ENCODE data around the gene GGT6.

Gene GGT6

DNA sequence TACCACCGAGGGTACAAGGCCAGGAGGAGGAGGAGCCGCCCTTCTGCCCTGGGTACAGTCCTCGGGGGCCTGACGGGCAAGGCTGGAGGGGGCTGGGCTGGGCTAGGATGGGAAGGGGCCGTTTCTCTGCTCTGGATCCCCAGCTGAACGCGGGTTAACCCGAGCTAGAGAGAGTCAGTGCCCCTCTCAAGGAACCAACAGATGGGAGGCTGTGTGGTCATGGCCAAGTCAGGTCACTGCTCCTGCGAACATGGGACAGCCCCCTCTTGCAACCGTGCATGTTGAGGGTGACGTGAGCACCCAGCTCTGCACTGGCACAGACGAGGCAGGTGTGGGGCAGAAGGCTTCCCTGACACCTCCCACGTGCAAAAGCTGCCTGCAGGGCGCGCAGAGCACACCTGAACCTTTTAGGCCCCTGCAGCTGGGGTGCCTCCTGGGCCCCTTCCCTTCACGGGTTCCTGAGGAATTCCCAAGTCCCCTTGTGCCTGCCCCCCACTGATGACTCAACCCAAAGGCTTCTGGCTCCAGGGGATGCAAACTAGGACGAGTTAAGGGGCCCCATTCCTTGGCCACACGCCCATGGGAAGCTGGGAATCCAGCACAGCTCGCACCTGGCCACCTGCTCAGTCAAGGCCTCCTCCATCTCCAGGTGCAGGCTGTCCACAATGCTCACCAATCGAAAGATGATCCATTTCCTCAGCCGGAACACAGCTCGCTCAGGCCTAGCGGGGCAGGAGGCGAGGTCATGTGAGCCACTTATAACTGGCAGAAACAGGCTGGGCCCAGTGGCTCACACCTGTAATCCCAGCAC, 11.5 kb downstream of the GGT6 start:
- H3K27me3 ChIP-seq (ENCODE audit: low read depth), result no peaks in the 10 kb centered on the region
- no peaks in the 10 kb centered on the region for H3K9me3 ChIP-seq
- no peak for DNase-seq (ENCODE audit: low spot score in 2 of 2)
- H3K4me1 ChIP-seq, result peaks cover 4% of the 10 kb centered on the region; the same call in 1 of the 2 replicates
- no peak overlapping the region for H3K4me3 ChIP-seq
- in situ Hi-C loops (cut with MboI; ENCODE audit: low sequenced_read_pairs), result no loop called here
- peaks cover 91% of the 10 kb centered on the region for H3K36me3 ChIP-seq (replicated peaks)

DNA sequence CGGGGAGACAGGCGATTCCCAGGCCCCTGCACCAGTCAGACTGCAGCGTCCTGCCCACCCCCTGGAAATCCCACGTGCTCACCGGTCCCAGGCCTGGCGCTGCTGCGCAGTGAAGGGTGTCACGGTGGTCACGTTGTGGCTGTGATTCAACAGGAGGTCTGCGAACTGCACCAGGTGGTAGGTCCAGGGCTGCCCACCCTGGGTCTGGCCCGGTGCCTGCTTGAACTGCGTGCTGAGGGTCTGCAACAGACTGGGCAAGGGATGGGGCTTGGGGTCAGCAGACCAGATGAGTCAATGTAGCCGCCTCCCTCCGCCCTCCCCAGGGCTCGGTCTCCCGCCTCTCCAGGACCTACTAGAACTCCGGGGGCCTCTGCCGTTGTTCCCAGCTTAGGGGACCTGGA, 12.3 kb downstream of the GGT6 start:
- H3K36me3 ChIP-seq (replicated peaks), result peaks cover 91% of the 10 kb centered on the region
- no peaks in the 10 kb centered on the region for H3K9me3 ChIP-seq
- no peaks in the 10 kb centered on the region for H3K27me3 ChIP-seq (ENCODE audit: low read depth)
- in situ Hi-C loops (cut with MboI; ENCODE audit: low sequenced_read_pairs), result no loop called here
- H3K4me1 ChIP-seq, result no peaks in the 10 kb centered on the region
- no peak for DNase-seq (ENCODE audit: low spot score in 2 of 2)
- H3K4me3 ChIP-seq, result no peak overlapping the region

GRCh38 chr17:4547118-4547906, 13.1 kb downstream of the GGT6 start:
- no peaks in the 10 kb centered on the region for H3K9me3 ChIP-seq
- H3K4me1 ChIP-seq, result no peaks in the 10 kb centered on the region
- peaks cover 91% of the 10 kb centered on the region for H3K36me3 ChIP-seq (replicated peaks)
- DNase-seq (ENCODE audit: low spot score in 2 of 2), result no peak
- in situ Hi-C loops (cut with MboI; ENCODE audit: low sequenced_read_pairs), result no loop called here
- no peak overlapping the region for H3K4me3 ChIP-seq
- no peaks in the 10 kb centered on the region for H3K27me3 ChIP-seq (ENCODE audit: low read depth)

DNA sequence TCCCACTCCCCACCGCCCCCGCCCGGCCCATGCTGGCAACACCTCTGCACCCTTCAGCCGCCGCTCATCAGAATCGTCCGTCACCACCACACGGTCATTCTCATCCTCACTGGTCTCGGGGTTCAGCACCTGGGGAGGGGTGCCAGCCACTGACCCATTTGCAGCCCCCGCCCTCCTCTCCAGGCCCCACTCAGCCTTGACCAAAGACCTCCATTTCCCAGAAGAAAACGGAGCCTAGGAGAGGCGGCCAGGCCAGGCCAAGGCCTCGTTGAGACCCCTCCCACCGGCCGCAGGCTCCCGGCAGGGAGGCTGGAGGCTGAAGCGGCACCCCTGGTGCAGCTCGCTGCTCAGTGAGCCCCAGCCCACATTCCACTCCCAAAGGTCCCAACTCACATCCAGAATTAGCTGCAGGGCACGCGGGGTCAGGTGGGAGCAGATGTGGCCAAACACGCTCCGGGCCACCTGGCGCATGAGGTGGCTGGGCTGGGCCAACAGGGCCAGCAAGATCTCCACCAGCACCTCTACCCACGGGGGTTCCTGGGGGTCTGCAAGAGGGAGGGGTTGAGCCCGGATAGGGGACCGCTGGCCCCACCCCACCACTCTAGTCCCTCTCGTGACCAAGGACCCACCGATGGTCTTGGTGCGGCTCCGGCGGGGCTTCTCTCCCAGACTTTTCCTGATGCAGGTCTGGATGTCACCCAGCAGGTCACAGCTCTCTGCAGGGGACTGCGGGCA, 15.0 kb downstream of the GGT6 start:
- in situ Hi-C loops (cut with MboI; ENCODE audit: low sequenced_read_pairs), result no loop called here
- Histone ChIP-seq H3K36me3 (replicated peaks) (peaks cover 91% of the 10 kb centered on the region), H3K4me3 (no peak overlapping the region), H3K27me3 (ENCODE audit: low read depth) (no peaks in the 10 kb centered on the region), H3K4me1 (no peaks in the 10 kb centered on the region), H3K9me3 (no peaks in the 10 kb centered on the region)
- no peak for DNase-seq (ENCODE audit: low spot score in 2 of 2)

- in situ Hi-C loops (cut with MboI; ENCODE audit: low sequenced_read_pairs), result no loop called here
- peaks cover 91% of the 10 kb centered on the region for H3K36me3 ChIP-seq (replicated peaks)
- H3K4me3 ChIP-seq, result no peak overlapping the region
- H3K4me1 ChIP-seq, result no peaks in the 10 kb centered on the region
- no peaks in the 10 kb centered on the region for H3K27me3 ChIP-seq (ENCODE audit: low read depth)
- no peak for DNase-seq (ENCODE audit: low spot score in 2 of 2)
- no peaks in the 10 kb centered on the region for H3K9me3 ChIP-seq
These were observed 15.5 kb downstream of the GGT6 start for GRCh38 chr17:4544951-4545216.

GRCh38 chr17:4544135-4544950, 16.0 kb downstream of the GGT6 start:
- in situ Hi-C loops (cut with MboI; ENCODE audit: low sequenced_read_pairs), result no loop called here
- no peaks in the 10 kb centered on the region for H3K9me3 ChIP-seq
- no peak overlapping the region for H3K4me3 ChIP-seq
- peaks cover 94% of the 10 kb centered on the region for H3K36me3 ChIP-seq (replicated peaks)
- no peaks in the 10 kb centered on the region for H3K4me1 ChIP-seq
- no peaks in the 10 kb centered on the region for H3K27me3 ChIP-seq (ENCODE audit: low read depth)
- DNase-seq (ENCODE audit: low spot score in 2 of 2), result no peak

GRCh38 chr17:4543557-4544026, 16.8 kb downstream of the GGT6 start:
- no peak overlapping the region for H3K4me3 ChIP-seq
- in situ Hi-C loops (cut with MboI; ENCODE audit: low sequenced_read_pairs), result no loop called here

DNA sequence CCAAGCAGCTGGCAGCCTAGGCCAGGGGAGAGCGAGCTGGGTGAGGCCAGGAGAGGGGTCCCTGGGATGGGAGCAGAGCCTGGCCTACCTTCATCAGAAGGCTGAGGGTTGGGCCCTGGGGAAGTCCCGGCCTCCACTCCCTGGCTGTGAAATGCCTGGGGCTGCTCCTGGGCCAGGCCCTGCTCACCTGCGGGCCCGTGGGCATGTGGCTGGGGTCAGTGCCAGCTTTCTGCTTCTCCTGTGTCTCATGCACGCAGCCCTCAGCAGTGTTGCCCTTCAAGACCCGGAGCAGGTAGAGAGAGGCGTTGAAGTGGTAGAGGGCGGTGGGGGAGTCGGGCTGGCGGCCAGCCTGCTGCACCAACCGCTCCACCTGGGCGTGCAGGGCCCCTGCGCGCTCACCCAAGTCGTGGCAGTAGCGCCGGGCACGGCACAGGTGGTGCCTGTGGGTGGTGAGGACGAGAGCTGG, 17.6 kb downstream of the GGT6 start:
- in situ Hi-C loops (cut with MboI; ENCODE audit: low sequenced_read_pairs), result no loop called here
- Histone ChIP-seq H3K4me3 (no peak overlapping the region), H3K4me1 (no peaks in the 10 kb centered on the region), H3K9me3 (no peaks in the 10 kb centered on the region), H3K27me3 (ENCODE audit: low read depth) (no peaks in the 10 kb centered on the region), H3K36me3 (replicated peaks) (peaks cover 91% of the 10 kb centered on the region)
- DNase-seq (ENCODE audit: low spot score in 2 of 2), result no peak

More at GRCh38 chr17:4543557-4544026, 16.8 kb downstream of the GGT6 start:
- Histone ChIP-seq H3K27me3 (ENCODE audit: low read depth) (no peaks in the 10 kb centered on the region), H3K4me1 (no peaks in the 10 kb centered on the region), H3K36me3 (replicated peaks) (peaks cover 94% of the 10 kb centered on the region), H3K9me3 (no peaks in the 10 kb centered on the region)
- no peak for DNase-seq (ENCODE audit: low spot score in 2 of 2)

GRCh38 chr17:4542003-4542725, 18.2 kb downstream of the GGT6 start:
- Histone ChIP-seq H3K27me3 (ENCODE audit: low read depth) (no peaks in the 10 kb centered on the region), H3K9me3 (no peaks in the 10 kb centered on the region), H3K4me1 (no peaks in the 10 kb centered on the region), H3K36me3 (replicated peaks) (peaks cover 91% of the 10 kb centered on the region), H3K4me3 (no peak overlapping the region)
- DNase-seq (ENCODE audit: low spot score in 2 of 2), result no peak
- in situ Hi-C loops (cut with MboI; ENCODE audit: low sequenced_read_pairs), result no loop called here

DNA sequence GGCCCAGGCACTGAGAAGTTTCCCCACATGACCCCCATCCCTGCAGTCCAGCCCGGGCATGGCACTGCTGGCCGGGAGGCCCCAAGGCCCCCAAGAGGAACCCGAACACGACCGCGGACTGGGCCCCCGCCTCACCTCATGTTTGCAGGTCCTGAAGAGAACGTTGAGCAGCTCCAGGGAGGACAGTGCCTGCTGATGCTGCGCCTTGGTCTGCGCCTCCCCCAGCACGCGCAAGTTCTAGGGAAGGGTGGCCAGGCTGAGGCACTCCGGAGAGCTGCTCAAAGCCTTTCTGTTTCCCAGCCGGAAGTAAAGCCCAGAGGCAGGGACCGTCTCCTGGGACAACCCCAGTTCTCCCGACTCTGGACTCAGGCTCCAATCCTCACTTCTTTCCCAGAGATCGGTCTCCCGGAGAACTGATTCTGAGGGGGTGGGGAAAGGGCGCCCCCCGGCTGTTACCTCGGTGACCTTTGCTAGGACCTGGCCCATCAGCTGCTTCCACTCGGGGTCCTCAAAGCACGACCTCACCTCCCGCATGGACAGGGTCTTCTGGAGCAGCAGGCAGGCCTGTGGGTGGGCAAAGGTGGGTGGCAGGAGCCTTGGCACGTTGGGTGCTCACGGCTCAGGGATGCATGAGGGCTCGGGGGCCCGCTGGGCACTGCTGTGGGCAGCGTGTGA, 18.9 kb downstream of the GGT6 start:
- Histone ChIP-seq H3K27me3 (ENCODE audit: low read depth) (no peaks in the 10 kb centered on the region), H3K9me3 (no peaks in the 10 kb centered on the region), H3K4me1 (no peaks in the 10 kb centered on the region), H3K36me3 (replicated peaks) (peaks cover 86% of the 10 kb centered on the region), H3K4me3 (no peak overlapping the region)
- in situ Hi-C loops (cut with MboI; ENCODE audit: low sequenced_read_pairs), result no loop called here
- no peak for DNase-seq (ENCODE audit: low spot score in 2 of 2)

GRCh38 chr17:4540687-4541327, 19.6 kb downstream of the GGT6 start:
- Histone ChIP-seq H3K27me3 (ENCODE audit: low read depth) (no peaks in the 10 kb centered on the region), H3K36me3 (replicated peaks) (peaks cover 80% of the 10 kb centered on the region), H3K9me3 (no peaks in the 10 kb centered on the region), H3K4me1 (no peaks in the 10 kb centered on the region), H3K4me3 (no peak overlapping the region)
- no peak for DNase-seq (ENCODE audit: low spot score in 2 of 2)
- in situ Hi-C loops (cut with MboI; ENCODE audit: low sequenced_read_pairs), result no loop called here

GRCh38 chr17:4540224-4540651, 20.1 kb downstream of the GGT6 start:
- no peak overlapping the region for H3K4me3 ChIP-seq
- in situ Hi-C loops (cut with MboI; ENCODE audit: low sequenced_read_pairs), result no loop called here
- no peaks in the 10 kb centered on the region for H3K27me3 ChIP-seq (ENCODE audit: low read depth)
- H3K4me1 ChIP-seq, result no peaks in the 10 kb centered on the region
- H3K9me3 ChIP-seq, result no peaks in the 10 kb centered on the region
- peaks cover 74% of the 10 kb centered on the region for H3K36me3 ChIP-seq (replicated peaks)
- DNase-seq (ENCODE audit: low spot score in 2 of 2), result no peak
